K562 (cell line): ENCODE results near the gene CEP162. TPM values are rescaled to one million over a fixed set of nuclear protein-coding genes. Genes with fewer than 3 reads are reported as not detected.

Source experiments
- ATF6 ChIP-seq: sonication (generic); formaldehyde crosslinking; IDR thresholded peaks from 2 replicates; pipeline ENCODE4 v1.4.0; 2020; ENCODE audit warnings: mild to moderate bottlenecking, missing genetic modification reagents
- FOXK2 ChIP-seq, 2 experiments: fragments of 450-650 bp; IDR thresholded peaks in 1 of 2; conservative IDR thresholded peaks in 1 of 2; 2 replicates each; pipeline ENCODE4 v1.6.1; 2016; ENCODE audit warnings: low read depth in 2 of 2, mild to moderate bottlenecking in 1 of 2
- HDAC1 ChIP-seq, 2 experiments: fragments of 450-650 bp; IDR thresholded peaks; 2 replicates each; pipeline ENCODE4 v1.6.1; 2016 to 2017; ENCODE audit warnings: inconsistent platforms in 1 of 2, mild to moderate bottlenecking in 1 of 2, moderate library complexity in 1 of 2
- RAD51 ChIP-seq: fragments of 450-650 bp; IDR thresholded peaks from 2 replicates; pipeline ENCODE4 v1.7.1; 2016; ENCODE audit warnings: low read depth, mild to moderate bottlenecking, borderline replicate concordance
- RBM25 ChIP-seq: fragments of 200-400 bp; formaldehyde crosslinking; IDR thresholded peaks from 2 replicates; pipeline ENCODE4 v1.6.1; 2018; ENCODE audit warnings: low read length, low read depth, moderate library complexity; ENCODE audit not compliant: severe bottlenecking
- TAF7 ChIP-seq: fragments of 450-650 bp; IDR thresholded peaks from 2 replicates; pipeline ENCODE4 v1.6.1; 2016; ENCODE audit warnings: missing genetic modification characterization, missing compliant biosample characterization
- XRCC4 ChIP-seq: IDR thresholded peaks from one replicate; pipeline ENCODE4 v1.6.1; 2011; ENCODE audit not compliant: insufficient read depth, insufficient read length; ENCODE audit errors: extremely low read depth
- YBX1 ChIP-seq: fragments of 450-650 bp; IDR thresholded peaks from 2 replicates; pipeline ENCODE4 v1.7.1; 2016; ENCODE audit warnings: mild to moderate bottlenecking
- ZBTB40 ChIP-seq, 2 experiments: fragments of 450-650 bp in 1 of 2; sonication (generic) in 1 of 2; formaldehyde crosslinking in 1 of 2; IDR thresholded peaks; 2 replicates each; pipeline versions ENCODE4 v1.7.1 to v1.9.0; 2016 to 2022; ENCODE audit warnings: inconsistent platforms in 1 of 2, mild to moderate bottlenecking in 1 of 2, missing genetic modification reagents in 1 of 2
- polyA plus RNA-seq, 8 experiments: library from polyadenylated mRNA; depleted of rRNA in 4 of 8; stranded (reverse) in 5 of 8; unstranded in 3 of 8; fragments of >200 nt; fragmentation: Nextera tagmentation in 2 of 8; fragmentation: Illumina TruSeq in 1 of 8; extraction: Ambion mirVana in 2 of 8; extraction: Trizol in 1 of 8; gene quantifications; 2 replicates each; pipeline versions ENCODE4 v1.2.1 to v1.2.3, GENCODE V29; 2011 to 2014; ENCODE audit warnings: inconsistent platforms in 1 of 8, missing spikeins in 1 of 8
- total RNA-seq, 7 experiments: library from RNA; depleted of rRNA in 6 of 7; stranded (reverse); fragments of >200 nt in 6 of 7; fragmentation: Illumina TruSeq in 2 of 7; extraction: Trizol in 2 of 7; gene quantifications; 2 replicates each; pipeline versions ENCODE4 v1.2.1 to v1.2.3, GENCODE V29; 2011 to 2021; ENCODE audit warnings: low replicate concordance in 1 of 7

The CEP162 gene
- total and polyA plus RNA-seq, 9 of the 15 experiments (the other 6 are each of a cell fraction or from before 2014, with no cell fraction given): 3.9 to 8.6 (median 6.7) TPM

GRCh38 chr6:84227434-84228197, at the start of gene CEP162 (continued):
- TF ChIP-seq ZBTB40 (IDR thresholded peaks at IDR 0.05) (0 out of 2 replicates have a peak, but pooled peaks have one; percentile 13), ZBTB40 (CRISPR knock-in tag; IDR thresholded peaks at IDR 0.05) (no peak), FOXK2 (conservative IDR thresholded peaks at IDR 0.05 in 1 of 2, IDR thresholded peaks at IDR 0.05 in 1 of 2; ENCODE audit: low read depth in 2 of 2) (peak; percentile 67 to 74; a peak in 3 of 4 replicates), TAF7 (no peak), XRCC4 (no peak), ATF6 (CRISPR knock-in tag) (peak; percentile 29; the same call in 1 of the 2 replicates), RAD51 (peak; percentile 100), RBM25 (no peak), YBX1 (no peak), HDAC1 (IDR thresholded peaks at IDR 0.05) (peak in 1 of 2 experiments; percentile 98; a peak in 2 of 4 replicates)
